Gastroesophageal sphincter (tissue), 3 donors: ENCODE data around the gene IRGC.

Source experiments
- EP300 ChIP-seq: sonication (generic); formaldehyde crosslinking; IDR thresholded peaks from one replicate; pipeline ENCODE4 v1.6.1; 2017; ENCODE audit warnings: antibody characterized with exemption, mild to moderate bottlenecking
- POLR2A ChIP-seq, 2 donors: fragments of 450-650 bp; IDR thresholded peaks; one replicate each; pipeline ENCODE4 v1.6.1; 2017; ENCODE audit warnings: antibody characterized with exemption in 2 of 2, mild to moderate bottlenecking in 2 of 2, moderate library complexity in 1 of 2
- POLR2AphosphoS5 ChIP-seq: sonication (generic); formaldehyde crosslinking; IDR thresholded peaks from one replicate; pipeline ENCODE4 v1.6.1; 2017; ENCODE audit warnings: antibody characterized with exemption
- TF ChIP-seq, protein P1 (sequence below), 4 experiments: fragments of 200-600 bp in 2 of 4; fragments of 450-650 bp in 2 of 4; sonication (generic) in 1 of 4; IDR thresholded peaks; one replicate each; pipeline ENCODE4 v1.5.1; 2017 to 2019; ENCODE audit warnings: antibody characterized with exemption in 4 of 4, mild to moderate bottlenecking in 2 of 4, moderate library complexity in 2 of 4

DNA sequence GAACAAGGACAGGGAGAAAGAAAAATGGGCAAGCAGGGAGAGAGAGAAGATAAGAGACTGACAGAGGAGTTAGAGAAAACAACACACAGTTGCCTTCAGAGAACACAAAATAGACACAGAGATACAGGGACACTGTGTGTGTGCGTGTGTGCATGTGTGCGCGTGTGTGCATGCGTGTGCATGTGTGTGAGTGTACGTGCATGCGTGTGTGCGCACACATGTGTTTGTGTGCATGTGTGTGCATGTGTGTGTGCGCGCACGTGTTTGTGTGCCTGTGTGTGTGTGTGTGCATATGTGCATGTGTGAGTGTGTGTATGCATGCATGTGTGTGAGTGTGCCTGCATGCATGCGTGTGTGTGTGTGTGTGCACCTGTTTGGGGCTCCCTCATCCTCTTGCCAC, 40.0 kb upstream of the IRGC start:
- TF ChIP-seq, protein P1, sequence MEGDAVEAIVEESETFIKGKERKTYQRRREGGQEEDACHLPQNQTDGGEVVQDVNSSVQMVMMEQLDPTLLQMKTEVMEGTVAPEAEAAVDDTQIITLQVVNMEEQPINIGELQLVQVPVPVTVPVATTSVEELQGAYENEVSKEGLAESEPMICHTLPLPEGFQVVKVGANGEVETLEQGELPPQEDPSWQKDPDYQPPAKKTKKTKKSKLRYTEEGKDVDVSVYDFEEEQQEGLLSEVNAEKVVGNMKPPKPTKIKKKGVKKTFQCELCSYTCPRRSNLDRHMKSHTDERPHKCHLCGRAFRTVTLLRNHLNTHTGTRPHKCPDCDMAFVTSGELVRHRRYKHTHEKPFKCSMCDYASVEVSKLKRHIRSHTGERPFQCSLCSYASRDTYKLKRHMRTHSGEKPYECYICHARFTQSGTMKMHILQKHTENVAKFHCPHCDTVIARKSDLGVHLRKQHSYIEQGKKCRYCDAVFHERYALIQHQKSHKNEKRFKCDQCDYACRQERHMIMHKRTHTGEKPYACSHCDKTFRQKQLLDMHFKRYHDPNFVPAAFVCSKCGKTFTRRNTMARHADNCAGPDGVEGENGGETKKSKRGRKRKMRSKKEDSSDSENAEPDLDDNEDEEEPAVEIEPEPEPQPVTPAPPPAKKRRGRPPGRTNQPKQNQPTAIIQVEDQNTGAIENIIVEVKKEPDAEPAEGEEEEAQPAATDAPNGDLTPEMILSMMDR (IDR thresholded peaks at IDR 0.05) = no peak
- TF ChIP-seq POLR2A (IDR thresholded peaks at IDR 0.05) (no peak), EP300 (no peak), POLR2AphosphoS5 (no peak)
